ENCODE measurements around the gene MAN2C1. TPM values are rescaled to one million over a fixed set of nuclear protein-coding genes. Genes with fewer than 3 reads are reported as not detected.

Gene MAN2C1
- total RNA-seq, 1 donor from 2014 or later, result 98.5 TPM

- DNase-seq (ENCODE audit: low read depth in 2 of 2), result no peak
These were observed 58.7 kb downstream of the MAN2C1 start for GRCh38 chr15:75309711-75310110.

GRCh38 chr15:75307778-75308390 lies 60.5 kb downstream of the MAN2C1 start:
- peak; percentile 5 to 28 for DNase-seq (ENCODE audit: low read depth in 2 of 2)

GRCh38 chr15:75306188-75306587 lies 62.2 kb downstream of the MAN2C1 start:
- DNase-seq (ENCODE audit: low read depth in 2 of 2), result no peak

Other genes starting within 250 kb of the MAN2C1 start
- gene C15orf39, start 166.7 kb downstream of the MAN2C1 start, total RNA-seq, result 4.5 and 10.1 TPM in 2 replicates
- gene GOLGA6C, start 110.3 kb downstream of the MAN2C1 start, total RNA-seq, result under 0.01 TPM in 1 of 2 replicates, not detected in the other
- not detected in 2 replicates for gene GOLGA6D, start 85.8 kb downstream of the MAN2C1 start, total RNA-seq
- gene COMMD4, start 32.5 kb downstream of the MAN2C1 start, total RNA-seq, result 92.6 and 104 TPM in 2 replicates
- gene NEIL1, start 21.6 kb downstream of the MAN2C1 start, total RNA-seq, result 8.0 and 22.5 TPM in 2 replicates
- gene SIN3A, start 83.1 kb upstream of the MAN2C1 start, total RNA-seq, result 23.1 and 29.6 TPM in 2 replicates
- 16.8 and 19.3 TPM in 2 replicates for gene PTPN9, start 210.7 kb upstream of the MAN2C1 start, total RNA-seq

Data from dermis microvascular lymphatic vessel endothelial cell (primary cell).